ENCODE results near the gene CXCL14.

Gene CXCL14

DNA sequence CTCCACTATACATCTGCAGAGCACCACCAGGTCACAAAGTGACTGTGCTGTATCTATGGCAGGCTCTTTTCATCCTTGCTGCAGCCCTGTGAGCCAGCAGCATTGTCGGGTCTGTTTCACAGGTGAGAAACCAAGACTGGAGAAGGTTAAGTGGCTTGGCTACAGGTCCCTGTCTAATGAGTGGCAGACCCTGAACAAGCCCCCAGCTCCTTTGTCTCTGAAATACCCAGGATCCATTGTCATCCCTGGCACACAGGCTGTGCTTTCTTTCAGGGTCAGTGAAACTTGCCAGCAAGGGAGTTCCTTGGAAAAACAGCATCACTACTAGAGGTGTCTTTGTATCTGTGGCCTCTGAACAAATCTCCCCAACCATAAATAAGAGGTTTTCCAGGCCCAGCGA lies 27.6 kb upstream of the CXCL14 start:
- TF ChIP-seq POLR2AphosphoS5 (IDR thresholded peaks at IDR 0.05; ENCODE audit: low read depth, low read length) (no peak), TAF1 (IDR thresholded peaks at IDR 0.05; ENCODE audit: borderline replicate concordance, low read depth, low read length) (no peak), POLR2A (IDR thresholded peaks at IDR 0.05; ENCODE audit: low read depth, low read length) (no peak)
- FAIRE-seq, result no peak
- no peak for DNase-seq (ENCODE audit: insufficient read length)

DNA sequence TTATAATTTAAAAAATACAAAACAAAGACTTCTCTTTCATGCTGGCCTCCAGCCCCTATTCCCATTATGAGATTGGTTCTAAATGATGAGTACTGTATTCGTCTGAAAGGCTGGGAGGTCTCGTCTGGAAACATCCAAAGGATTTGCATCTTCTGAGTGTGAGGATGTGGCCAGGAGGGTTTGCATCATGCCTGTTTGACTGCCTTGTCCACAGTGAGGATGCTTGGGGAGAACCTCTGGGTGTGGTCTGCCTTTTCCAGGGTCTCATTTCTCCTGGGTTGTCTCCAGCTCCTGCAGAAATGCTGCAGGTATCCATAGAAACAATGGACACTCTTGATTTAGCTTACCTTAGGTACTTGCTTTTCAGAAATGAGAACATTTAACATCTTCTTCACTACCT lies 26.4 kb upstream of the CXCL14 start:
- FAIRE-seq (no peak), DNase-seq (ENCODE audit: insufficient read length) (no peak)
- TF ChIP-seq POLR2AphosphoS5 (IDR thresholded peaks at IDR 0.05; ENCODE audit: low read depth, low read length), result no peak
- TF ChIP-seq POLR2A (IDR thresholded peaks at IDR 0.05; ENCODE audit: low read depth, low read length), result no peak
- no peak for TF ChIP-seq TAF1 (IDR thresholded peaks at IDR 0.05; ENCODE audit: borderline replicate concordance, low read depth, low read length)

DNA sequence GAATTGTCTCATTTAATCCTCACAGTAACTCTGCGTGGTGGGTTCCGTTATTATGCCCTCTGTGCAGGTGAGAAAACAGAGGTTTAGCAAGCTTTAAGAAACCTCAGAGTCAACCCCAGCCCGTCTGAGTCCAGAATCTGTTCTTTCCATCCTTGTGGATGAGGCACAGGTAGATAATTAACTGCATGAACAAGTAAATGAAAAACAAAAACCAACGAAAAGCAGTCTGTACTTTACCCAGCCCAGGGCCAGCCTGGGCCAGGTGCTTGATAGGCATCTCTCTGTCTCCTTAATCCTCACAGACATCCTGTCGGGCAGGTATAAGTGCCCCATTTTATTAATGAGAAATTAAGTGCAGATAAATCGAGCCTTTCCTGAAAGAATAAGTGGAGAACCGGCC lies 25.3 kb upstream of the CXCL14 start:
- TF ChIP-seq POLR2AphosphoS5 (IDR thresholded peaks at IDR 0.05; ENCODE audit: low read depth, low read length) (no peak), TAF1 (IDR thresholded peaks at IDR 0.05; ENCODE audit: borderline replicate concordance, low read depth, low read length) (no peak), POLR2A (IDR thresholded peaks at IDR 0.05; ENCODE audit: low read depth, low read length) (no peak)
- FAIRE-seq (no peak), DNase-seq (ENCODE audit: insufficient read length) (no peak)

DNA sequence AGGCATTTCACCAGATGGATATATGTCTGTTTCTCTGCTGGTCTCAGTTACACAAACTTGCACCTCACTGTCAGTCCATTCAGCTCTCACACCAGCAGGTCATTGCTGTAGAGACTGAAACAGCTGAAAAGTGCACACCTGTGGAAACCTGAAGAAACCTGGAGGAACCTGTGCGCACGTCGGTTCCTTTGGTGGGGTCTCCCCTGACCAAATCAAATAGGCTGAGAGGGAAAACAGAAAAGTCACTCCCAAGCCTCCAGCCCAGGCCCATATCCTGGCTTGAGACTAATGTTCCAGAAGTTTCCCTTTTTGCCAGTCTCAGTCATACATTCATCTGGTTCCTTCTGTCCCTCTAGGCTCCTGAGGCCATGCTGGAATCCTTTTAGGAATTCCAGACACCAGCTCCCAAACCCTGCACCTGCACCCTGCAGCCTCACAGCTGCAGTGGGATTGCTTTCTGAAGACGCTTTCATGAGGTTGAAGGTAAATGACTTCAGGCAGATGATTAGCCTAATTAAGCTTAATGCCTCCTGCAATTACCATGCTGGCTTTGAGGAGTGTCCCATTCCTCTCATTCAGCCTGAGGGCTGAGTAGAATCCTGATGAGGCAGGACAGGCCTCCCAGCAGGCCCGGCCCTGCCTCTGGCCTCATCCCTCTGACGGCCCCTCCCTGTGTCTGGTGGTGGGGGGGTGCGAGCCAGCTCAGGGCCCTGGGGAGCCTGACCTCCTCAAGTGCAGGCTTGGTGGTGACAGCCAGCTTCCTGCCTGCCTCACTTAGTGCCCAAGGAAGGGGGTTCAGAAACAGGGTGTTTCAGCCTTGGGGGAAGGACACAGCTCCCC lies 24.3 kb upstream of the CXCL14 start:
- FAIRE-seq, result no peak
- no peak for DNase-seq (ENCODE audit: insufficient read length)
- no peak for TF ChIP-seq POLR2A (IDR thresholded peaks at IDR 0.05; ENCODE audit: low read depth, low read length)
- no peak for TF ChIP-seq TAF1 (IDR thresholded peaks at IDR 0.05; ENCODE audit: borderline replicate concordance, low read depth, low read length)
- TF ChIP-seq POLR2AphosphoS5 (IDR thresholded peaks at IDR 0.05; ENCODE audit: low read depth, low read length), result no peak

DNA sequence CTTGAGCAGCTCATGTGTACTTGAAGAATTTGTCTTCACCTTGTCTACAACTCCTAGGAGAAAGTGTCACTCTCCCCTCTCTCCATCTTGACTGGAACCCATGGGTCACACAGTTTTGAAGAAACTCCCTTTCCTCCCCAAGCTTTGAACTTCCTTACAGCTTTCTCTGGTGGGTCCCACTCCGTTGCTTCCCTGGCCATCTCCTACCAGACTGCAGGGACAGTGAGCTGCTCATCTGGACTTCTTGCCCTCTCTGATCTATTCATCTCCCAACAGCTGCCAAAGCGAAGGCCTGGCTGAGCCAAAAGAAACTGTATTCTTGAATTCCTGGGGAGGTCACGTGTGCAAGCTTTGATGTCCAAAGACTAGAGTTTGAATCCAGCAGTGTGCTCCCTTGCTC lies 22.7 kb upstream of the CXCL14 start:
- DNase-seq (ENCODE audit: insufficient read length), result no peak
- FAIRE-seq, result no peak

DNA sequence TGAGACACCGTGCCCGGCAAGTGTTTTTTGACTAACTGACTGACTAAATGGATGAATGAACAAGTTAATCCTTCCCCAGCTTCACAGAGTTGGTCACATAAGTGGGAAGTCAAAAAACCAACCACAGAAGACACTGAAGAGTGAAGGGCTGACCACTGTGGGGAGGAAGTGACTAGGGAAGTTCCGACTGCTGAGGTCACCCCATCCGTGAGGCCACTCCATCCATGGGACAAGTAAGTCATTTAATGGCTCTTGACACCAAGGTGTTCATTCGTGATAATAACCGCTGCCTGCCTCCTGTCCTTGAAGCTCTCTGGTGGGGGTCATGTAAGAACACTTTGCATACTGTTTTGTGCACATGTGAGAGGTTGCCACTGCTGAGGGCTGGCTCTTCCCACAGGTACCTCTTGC lies 22.2 kb upstream of the CXCL14 start:
- DNase-seq (ENCODE audit: insufficient read length), result no peak
- FAIRE-seq, result no peak
- TF ChIP-seq POLR2AphosphoS5 (IDR thresholded peaks at IDR 0.05; ENCODE audit: low read depth, low read length) (no peak), TAF1 (IDR thresholded peaks at IDR 0.05; ENCODE audit: borderline replicate concordance, low read depth, low read length) (no peak), POLR2A (IDR thresholded peaks at IDR 0.05; ENCODE audit: low read depth, low read length) (no peak)

More for the DNA sequence above, 22.7 kb upstream of the CXCL14 start:
- TF ChIP-seq POLR2A (IDR thresholded peaks at IDR 0.05; ENCODE audit: low read depth, low read length), result no peak
- TF ChIP-seq POLR2AphosphoS5 (IDR thresholded peaks at IDR 0.05; ENCODE audit: low read depth, low read length), result no peak
- TF ChIP-seq TAF1 (IDR thresholded peaks at IDR 0.05; ENCODE audit: borderline replicate concordance, low read depth, low read length), result no peak

DNA sequence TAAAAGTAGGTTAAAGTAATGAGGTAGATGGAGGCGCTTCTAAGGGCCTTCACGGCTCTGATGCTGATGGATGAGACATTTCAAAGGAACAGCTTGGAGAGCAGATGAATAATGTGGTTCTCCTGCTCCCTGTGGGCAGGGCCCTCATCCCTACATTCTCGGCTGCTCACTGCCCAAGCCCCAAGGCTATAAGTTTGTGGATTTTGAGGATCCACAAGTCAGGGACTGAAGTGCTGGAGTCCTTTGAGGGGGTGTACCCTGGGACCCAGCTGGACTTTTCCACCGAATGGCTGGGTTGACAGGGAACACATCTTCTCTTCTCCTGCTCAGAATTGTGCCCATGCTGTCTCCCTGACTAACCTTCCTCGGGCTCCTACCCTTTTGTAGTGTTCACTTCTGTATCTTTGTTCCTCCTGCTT lies 21.4 kb upstream of the CXCL14 start:
- no peak for FAIRE-seq
- DNase-seq (ENCODE audit: insufficient read length), result no peak
- TF ChIP-seq POLR2AphosphoS5 (IDR thresholded peaks at IDR 0.05; ENCODE audit: low read depth, low read length) (no peak), POLR2A (IDR thresholded peaks at IDR 0.05; ENCODE audit: low read depth, low read length) (no peak), TAF1 (IDR thresholded peaks at IDR 0.05; ENCODE audit: borderline replicate concordance, low read depth, low read length) (no peak)

DNA sequence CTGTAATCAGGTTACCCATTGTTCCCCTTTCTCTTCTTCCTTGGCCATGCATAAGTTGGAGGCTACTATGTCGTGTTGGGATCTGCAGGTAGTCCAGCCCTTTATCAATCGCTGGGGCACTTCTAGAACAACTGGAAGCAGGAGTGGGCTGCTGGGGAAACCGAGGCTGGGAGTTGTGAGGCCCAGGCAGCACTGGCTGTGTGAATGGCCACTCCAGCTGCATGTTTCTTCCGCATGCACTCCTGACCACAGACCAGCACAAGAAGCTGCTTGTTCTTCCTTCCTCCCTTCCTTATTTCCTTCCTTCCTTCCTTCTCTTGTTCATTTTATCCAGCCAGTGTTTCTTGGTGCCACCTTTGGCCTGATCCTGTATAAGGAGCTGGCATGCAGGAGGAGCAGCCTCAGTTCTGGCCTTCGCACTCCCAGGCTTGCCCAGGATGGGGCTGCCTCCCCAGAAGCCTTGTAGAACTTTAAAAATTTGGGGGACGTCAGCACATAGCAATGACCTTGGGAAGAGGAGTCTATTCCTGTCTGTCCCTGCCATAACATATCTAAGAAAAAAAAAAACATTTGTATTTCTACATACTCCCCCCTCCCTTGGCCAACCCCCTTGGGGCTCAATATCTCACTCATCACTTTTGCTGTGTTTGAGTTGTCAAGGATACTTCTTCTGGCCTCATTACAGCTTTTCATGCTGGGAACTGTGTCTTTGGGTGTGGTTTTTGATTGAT lies 20.8 kb upstream of the CXCL14 start:
- FAIRE-seq, result no peak
- no peak for TF ChIP-seq POLR2A (IDR thresholded peaks at IDR 0.05; ENCODE audit: low read depth, low read length)
- no peak for TF ChIP-seq TAF1 (IDR thresholded peaks at IDR 0.05; ENCODE audit: borderline replicate concordance, low read depth, low read length)
- no peak for DNase-seq (ENCODE audit: insufficient read length)

DNA sequence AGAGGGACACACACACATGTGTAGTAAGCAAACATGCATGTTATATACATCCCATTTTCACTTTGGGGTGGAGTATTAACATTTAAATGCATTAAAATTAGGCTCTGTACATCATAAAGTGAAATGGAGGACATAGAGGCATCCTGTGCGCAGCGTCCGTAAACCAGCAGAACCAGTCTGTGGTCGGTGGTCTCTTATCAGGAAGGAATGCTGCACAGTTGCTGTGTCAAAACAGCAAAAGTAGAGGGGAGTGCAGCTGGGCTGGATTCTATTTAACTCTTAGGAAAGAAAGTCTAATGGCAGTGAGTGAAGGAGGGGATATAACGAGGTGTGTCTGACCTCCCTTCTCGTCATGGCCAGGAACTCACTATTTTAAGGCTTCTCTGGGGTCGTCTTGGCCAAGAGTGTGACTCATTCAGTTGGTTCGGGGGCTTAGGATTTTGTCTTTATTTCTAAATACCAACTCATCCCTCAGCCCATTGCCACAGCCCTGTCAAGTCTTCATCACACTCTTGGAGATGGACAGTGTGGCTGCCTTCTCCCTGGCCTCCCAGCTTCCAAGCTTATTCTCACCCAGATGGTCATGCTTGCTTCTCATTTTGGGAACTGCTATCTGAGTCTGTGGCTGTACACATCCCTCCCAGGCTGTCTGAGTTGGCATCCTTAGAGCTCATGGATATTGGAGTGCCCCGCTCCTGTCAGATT lies 20.1 kb upstream of the CXCL14 start:
- TF ChIP-seq POLR2A (IDR thresholded peaks at IDR 0.05; ENCODE audit: low read depth, low read length) (no peak), TAF1 (IDR thresholded peaks at IDR 0.05; ENCODE audit: borderline replicate concordance, low read depth, low read length) (no peak)
- FAIRE-seq, result no peak

DNA sequence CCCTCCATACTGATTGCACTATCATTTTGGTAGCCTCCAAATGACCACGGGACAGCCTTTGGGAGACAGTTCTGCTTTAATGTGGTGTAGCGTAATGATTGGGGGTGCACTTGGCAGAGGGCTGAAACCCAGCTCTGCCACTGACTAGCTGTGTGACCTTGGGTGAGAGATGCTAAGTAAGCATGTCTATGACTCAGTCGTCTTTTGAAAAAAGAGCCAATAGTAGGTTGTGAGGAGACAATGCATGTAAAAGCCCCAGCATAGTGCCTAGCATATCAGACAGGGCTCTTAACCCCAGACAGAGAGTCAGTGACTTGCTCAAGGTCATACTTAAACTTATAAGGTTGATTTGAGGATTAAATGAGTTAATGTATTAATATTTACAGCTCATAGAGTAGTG lies 18.0 kb upstream of the CXCL14 start:
- DNase-seq (ENCODE audit: insufficient read length), result no peak
- FAIRE-seq, result no peak
- TF ChIP-seq POLR2A (IDR thresholded peaks at IDR 0.05; ENCODE audit: low read depth, low read length) (no peak), POLR2AphosphoS5 (IDR thresholded peaks at IDR 0.05; ENCODE audit: low read depth, low read length) (no peak), TAF1 (IDR thresholded peaks at IDR 0.05; ENCODE audit: borderline replicate concordance, low read depth, low read length) (no peak)

More for the DNA sequence above, 20.1 kb upstream of the CXCL14 start:
- no peak for DNase-seq (ENCODE audit: insufficient read length)

DNA sequence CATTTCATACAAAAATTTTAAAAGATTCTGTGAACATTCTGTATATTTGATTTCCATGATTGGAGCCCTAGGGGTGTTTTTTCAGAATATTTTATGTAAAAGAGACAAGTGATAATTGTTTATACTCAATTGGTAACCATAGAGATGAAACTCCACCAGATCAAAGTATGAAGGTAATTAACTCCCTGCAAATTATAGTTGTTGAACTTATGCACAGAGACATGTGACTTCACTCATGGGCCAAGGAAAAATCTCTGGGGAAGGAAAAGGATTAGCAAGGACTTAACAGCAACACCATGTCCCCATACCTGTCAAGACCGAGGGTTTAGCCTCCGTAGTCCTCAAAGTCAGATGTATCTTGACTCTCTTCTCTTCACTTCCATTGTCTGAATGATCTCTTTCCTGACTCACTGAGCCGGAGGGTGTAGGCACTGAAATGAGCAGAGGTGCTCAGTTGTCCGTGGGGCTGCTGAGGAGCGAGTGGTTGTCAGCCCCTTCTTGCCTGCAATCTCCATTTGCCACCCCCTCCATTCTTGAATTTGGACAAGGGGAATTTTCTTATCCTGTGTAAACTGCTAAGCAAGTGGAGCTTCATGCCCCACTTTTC lies 17.5 kb upstream of the CXCL14 start:
- TF ChIP-seq POLR2A (IDR thresholded peaks at IDR 0.05; ENCODE audit: low read depth, low read length) (no peak), POLR2AphosphoS5 (IDR thresholded peaks at IDR 0.05; ENCODE audit: low read depth, low read length) (no peak), TAF1 (IDR thresholded peaks at IDR 0.05; ENCODE audit: borderline replicate concordance, low read depth, low read length) (no peak)
- no peak for DNase-seq (ENCODE audit: insufficient read length)
- no peak for FAIRE-seq
